ENCODE measurements around the gene KCND2.

GRCh38 chr7:120587243-120587642 lies 314.3 kb downstream of the KCND2 start:
- no peak for TF ChIP-seq CTCF (conservative IDR thresholded peaks at IDR 0.05; ENCODE audit: low read length)
- no peak for TF ChIP-seq EZH2phosphoT487 (IDR thresholded peaks at IDR 0.05; ENCODE audit: borderline replicate concordance, low read depth, low read length)
